IMR-90 (cell line): ENCODE measurements around the gene MYO1F. TPM values are rescaled to one million over a fixed set of nuclear protein-coding genes. Genes with fewer than 3 reads are reported as not detected.

Experiments
- ATAC-seq: fragments of 200-7000 bp; cut with Tn5 transposase; 2 replicates; pipeline ENCODE4 v1.9.1; 2020; ENCODE audit warnings: low read depth, mild to moderate bottlenecking, moderate library complexity
- BruUV-seq: library from RNA; stranded (reverse); fragments of 400-500 nt; replicated peaks from 2 replicates; lab custom pipeline; 2021; lab: Mats Ljungman, UMichigan
- CTCF ChIA-PET: fragments of 300-600 bp; formaldehyde crosslinking; extraction: SDS; loops from one replicate; lab custom pipeline; 2021; ENCODE audit warnings: antibody characterized with exemption; lab: Yijun Ruan, JAX
- POLR2A ChIA-PET: fragments of 300-600 bp; sonication (Branson Sonifier 250); formaldehyde crosslinking; loops from one replicate; lab custom pipeline; 2022; ENCODE audit warnings: antibody characterized with exemption; ENCODE audit not compliant: unreplicated experiment; lab: Charles Lee
- DNase-seq: peaks from one replicate; pipeline ENCODE4 v3.0.0; 2013
- H2AFZ ChIP-seq: replicated peaks from 2 replicates; pipeline ENCODE3; 2013; ENCODE audit warnings: low read length, mild to moderate bottlenecking; ENCODE audit not compliant: poor library complexity
- H2AK5ac ChIP-seq: 2 replicates; pipeline ENCODE4 v1.6.1; 2013; ENCODE audit warnings: low read depth, low read length, inconsistent platforms
- H2AK9ac ChIP-seq: replicated peaks from 2 replicates; pipeline ENCODE3; 2013; ENCODE audit warnings: mild to moderate bottlenecking, low read depth, low read length, moderate library complexity; ENCODE audit not compliant: poor library complexity
- H2BK120ac ChIP-seq: 2 replicates; pipeline ENCODE4 v1.6.1; 2013; ENCODE audit warnings: low read depth, low read length, inconsistent platforms
- H2BK15ac ChIP-seq: 3 replicates; pipeline ENCODE4 v1.6.1; 2013; ENCODE audit warnings: low read depth, low read length, inconsistent platforms
- H2BK20ac ChIP-seq: 2 replicates; pipeline ENCODE4 v1.6.1; 2013; ENCODE audit warnings: low read depth, mild to moderate bottlenecking, inconsistent platforms, low read length, moderate library complexity
- H2BK5ac ChIP-seq: 2 replicates; pipeline ENCODE4 v1.6.1; 2013; ENCODE audit warnings: mild to moderate bottlenecking, low read depth, low read length, inconsistent platforms; ENCODE audit not compliant: poor library complexity, severe bottlenecking
- H3K14ac ChIP-seq: replicated peaks from 2 replicates; pipeline ENCODE4 v1.6.1; 2013; ENCODE audit warnings: low read depth, low read length, inconsistent platforms
- H3K18ac ChIP-seq: 2 replicates; pipeline ENCODE4 v1.6.1; 2013; ENCODE audit warnings: low read depth, low read length, control low read depth
- H3K23ac ChIP-seq: 2 replicates; pipeline ENCODE4 v1.6.1; 2013; ENCODE audit warnings: low read depth, low read length, inconsistent platforms
- H3K27ac ChIP-seq: 2 replicates; pipeline ENCODE4 v1.5.1; 2013; ENCODE audit warnings: mild to moderate bottlenecking, control low read depth, low read length; ENCODE audit not compliant: insufficient read depth
- H3K27me3 ChIP-seq: 2 replicates; pipeline ENCODE4 v1.6.1; 2013; ENCODE audit warnings: low read length; ENCODE audit not compliant: control insufficient read depth, insufficient read depth
- H3K36me3 ChIP-seq: 2 replicates; pipeline ENCODE4 v1.6.1; 2013; ENCODE audit warnings: low read length, mixed read lengths; ENCODE audit not compliant: control insufficient read depth, insufficient read depth
- H3K4ac ChIP-seq: 2 replicates; pipeline ENCODE4 v1.6.1; 2013; ENCODE audit warnings: low read depth, low read length, inconsistent platforms
- H3K4me1 ChIP-seq: 2 replicates; pipeline ENCODE4 v1.6.1; 2013; ENCODE audit warnings: low read length, mixed read lengths; ENCODE audit not compliant: control insufficient read depth, insufficient read depth
- H3K4me2 ChIP-seq: 2 replicates; pipeline ENCODE4 v1.6.1; 2013; ENCODE audit warnings: low read depth, mild to moderate bottlenecking, control low read depth, low read length, moderate library complexity
- H3K4me3 ChIP-seq: 2 replicates; pipeline ENCODE4 v1.5.1; 2013; ENCODE audit warnings: low read depth, mild to moderate bottlenecking, control low read depth, low read length, moderate library complexity; ENCODE audit not compliant: insufficient read depth
- H3K56ac ChIP-seq: 2 replicates; pipeline ENCODE4 v1.6.1; 2013; ENCODE audit warnings: low read length, inconsistent platforms; ENCODE audit not compliant: insufficient read depth; ENCODE audit errors: extremely low read depth
- H3K79me1 ChIP-seq, 2 experiments: 2 replicates each; pipeline ENCODE4 v1.6.1; 2013; ENCODE audit warnings: low read length in 2 of 2, inconsistent platforms in 1 of 2, low read depth in 1 of 2
- H3K9ac ChIP-seq: 2 replicates; pipeline ENCODE4 v1.6.1; 2013; ENCODE audit warnings: low read depth, low read length, control low read depth
- H3K9me1 ChIP-seq: 2 replicates; pipeline ENCODE4 v1.6.1; 2013; ENCODE audit warnings: low read length, inconsistent platforms; ENCODE audit not compliant: insufficient read depth
- H3K9me3 ChIP-seq: 2 replicates; pipeline ENCODE4 v1.6.1; 2013; ENCODE audit warnings: low read length; ENCODE audit not compliant: control insufficient read depth, insufficient read depth
- H4K20me1 ChIP-seq: 2 replicates; pipeline ENCODE4 v1.6.1; 2013; ENCODE audit warnings: low read length, inconsistent platforms; ENCODE audit not compliant: insufficient read depth
- H4K5ac ChIP-seq: 2 replicates; pipeline ENCODE4 v1.6.1; 2013; ENCODE audit warnings: mild to moderate bottlenecking, low read depth, low read length, control low read depth
- H4K8ac ChIP-seq, 2 experiments: 2 replicates each; pipeline ENCODE4 v1.6.1; 2013; ENCODE audit warnings: low read depth in 2 of 2, low read length in 2 of 2, control low read depth in 1 of 2, inconsistent platforms in 1 of 2
- H4K91ac ChIP-seq: 2 replicates; pipeline ENCODE4 v1.6.1; 2013; ENCODE audit warnings: low read depth, low read length, inconsistent platforms; ENCODE audit not compliant: insufficient read depth
- BHLHE40 ChIP-seq: fragments of 150-350 bp; IDR thresholded peaks from 2 replicates; pipeline ENCODE4 v1.6.1; 2016; ENCODE audit warnings: mild to moderate bottlenecking, low read depth, low read length
- CEBPB ChIP-seq: IDR thresholded peaks from 2 replicates; pipeline ENCODE4 v1.6.1; 2012; ENCODE audit warnings: low read depth, low read length, improper control_type of control experiment
- CHD1 ChIP-seq: IDR thresholded peaks from 2 replicates; pipeline ENCODE4 v1.6.1; 2012; ENCODE audit warnings: low read depth, low read length, improper control_type of control experiment
- CTCF ChIP-seq: conservative IDR thresholded peaks from 2 replicates; pipeline ENCODE4 v1.5.1; 2012; ENCODE audit warnings: mild to moderate bottlenecking, low read depth, low read length, improper control_type of control experiment
- FOS ChIP-seq: fragments of 150-350 bp; IDR thresholded peaks from 2 replicates; pipeline ENCODE4 v1.6.1; 2016; ENCODE audit warnings: low read depth, low read length
- MAFK ChIP-seq: IDR thresholded peaks from 2 replicates; pipeline ENCODE4 v1.6.1; 2012; ENCODE audit warnings: low read depth, low read length, improper control_type of control experiment
- MAZ ChIP-seq: IDR thresholded peaks from 2 replicates; pipeline ENCODE4 v1.6.1; 2012; ENCODE audit warnings: low read depth, mild to moderate bottlenecking, low read length, improper control_type of control experiment, moderate library complexity, borderline replicate concordance
- MXI1 ChIP-seq: IDR thresholded peaks from 2 replicates; pipeline ENCODE4 v1.6.1; 2012; ENCODE audit warnings: low read depth, mild to moderate bottlenecking, low read length, moderate library complexity, borderline replicate concordance
- NFE2L2 ChIP-seq: fragments of 150-350 bp; IDR thresholded peaks from 2 replicates; pipeline ENCODE4 v1.6.1; 2016; ENCODE audit warnings: low read depth, mild to moderate bottlenecking, low read length
- POLR2A ChIP-seq: IDR thresholded peaks from 2 replicates; pipeline ENCODE4 v1.6.1; 2012; ENCODE audit warnings: mild to moderate bottlenecking, low read depth, low read length
- RAD21 ChIP-seq: IDR thresholded peaks from 2 replicates; pipeline ENCODE4 v1.6.1; 2012; ENCODE audit warnings: low read length, improper control_type of control experiment
- RCOR1 ChIP-seq: IDR thresholded peaks from 2 replicates; pipeline ENCODE4 v1.6.1; 2012; ENCODE audit warnings: mild to moderate bottlenecking, low read length, improper control_type of control experiment; ENCODE audit not compliant: insufficient replicate concordance
- RFX5 ChIP-seq: IDR thresholded peaks from 2 replicates; pipeline ENCODE4 v1.8.0; 2012; ENCODE audit warnings: low read depth, mild to moderate bottlenecking, low read length, moderate library complexity
- SMC3 ChIP-seq: fragments of 150-350 bp; IDR thresholded peaks from 2 replicates; pipeline ENCODE4 v1.6.1; 2016; ENCODE audit warnings: low read depth, mild to moderate bottlenecking, antibody characterized with exemption, low read length, moderate library complexity
- USF2 ChIP-seq: fragments of 150-350 bp; IDR thresholded peaks from 2 replicates; pipeline ENCODE4 v1.6.1; 2017; ENCODE audit warnings: mild to moderate bottlenecking, antibody characterized with exemption, low read length, low read depth
- WGBS, 2 experiments: methylation state at CpG; one replicate each; pipeline versions ENCODE4 v1.1.5 to v1.1.7; 2013; ENCODE audit warnings: missing lambda C conversion rate in 2 of 2; ENCODE audit not compliant: insufficient read length in 1 of 2; ENCODE audit errors: extremely low coverage in 2 of 2; 5-methylcytosine and 5-hydroxymethylcytosine counted together
- dilution Hi-C: fragments of 300-500 bp; cut with HindIII; formaldehyde crosslinking; loops from one replicate; pipeline ENCODE4 v1.14.3; 2018; ENCODE audit warnings: low sequenced_read_pairs; ENCODE audit not compliant: unreplicated experiment
- in situ Hi-C: fragments of 300-500 bp; cut with MboI; formaldehyde crosslinking; loops from 3 replicates; pipeline ENCODE4 v1.14.3; 2019; ENCODE audit warnings: low sequenced_read_pairs, inconsistent platforms, mixed read lengths
- intact Hi-C: fragments of 100-400 bp; cut with micrococcal nuclease; formaldehyde crosslinking; loops from 2 replicates; pipeline ENCODE4 v1.10.0; 2022
- polyA plus RNA-seq, 3 experiments: library from polyadenylated mRNA; depleted of rRNA; stranded (reverse); fragments of >200 nt; gene quantifications; 2 replicates each; pipeline ENCODE4 v1.2.3, GENCODE V29; 2012; ENCODE audit warnings: low replicate concordance in 1 of 3
- total RNA-seq: library from RNA; depleted of rRNA; stranded (reverse); fragments of >200 nt; gene quantifications from 2 replicates; pipeline ENCODE4 v1.2.3, GENCODE V29; 2012
- TF ChIP-seq, protein P1 (sequence below): fragments of 150-350 bp; IDR thresholded peaks from 2 replicates; pipeline ENCODE4 v1.6.1; 2016; ENCODE audit warnings: low read depth, mild to moderate bottlenecking, low read length, moderate library complexity, borderline replicate concordance

The MYO1F gene
- total and polyA plus RNA-seq, 2 of the 4 experiments (the other 2 are of a cell fraction): 0.14 to 0.18 TPM

GRCh38 chr19:8615024-8615423 lies 37.8 kb upstream of the MYO1F start:
- peak overlapping the region; percentile 90 for H2AFZ ChIP-seq

More at GRCh38 chr19:8615024-8615423, 37.8 kb upstream of the MYO1F start:
- ATAC-seq (0 out of 2 replicates have a peak, but pooled peaks have one; percentile 21), DNase-seq (peak; percentile 65)
- H2AK9ac ChIP-seq: peak overlapping the region; percentile 55
- H3K9me3 ChIP-seq: no peaks in the 10 kb centered on the region
- no peak overlapping the region; the same call in 2 of the 3 replicates for H2BK15ac ChIP-seq
- peak overlapping the region; percentile 58 for H3K4me2 ChIP-seq
- WGBS, 2 experiments: no CpG with 5 or more reads among the region's 6 CpGs
- H3K27me3 ChIP-seq: no peaks in the 10 kb centered on the region; the same call in 1 of the 2 replicates
- no peak overlapping the region for H2AK5ac ChIP-seq
- H3K4ac ChIP-seq: no peak overlapping the region
- no peak overlapping the region for H3K18ac ChIP-seq
- 0 out of 2 replicates have a peak, but pooled peaks cover 5% of the 10 kb centered on the region for H4K20me1 ChIP-seq
- in situ Hi-C loops: no loop called here
- ChIA-PET CTCF (interaction anchor here (1.3 kb wide), 1 partner anchor 27 kb away, joined by 6 read pairs; no protein-coding TSS in a partner anchor), POLR2A (no interaction called here)
- no peak overlapping the region for H4K5ac ChIP-seq
- H3K36me3 ChIP-seq: no peaks in the 10 kb centered on the region
- H3K9me1 ChIP-seq: no peaks in the 10 kb centered on the region; the same call in 1 of the 2 replicates
- H2BK20ac ChIP-seq: no peak overlapping the region
- H3K27ac ChIP-seq: 0 out of 2 replicates have a peak overlapping the region, but pooled peaks have one; percentile 31
- no peak overlapping the region for H3K14ac ChIP-seq
- H3K23ac ChIP-seq: no peak overlapping the region
- peak overlapping the region; percentile 53 for H2BK5ac ChIP-seq
- H4K91ac ChIP-seq: no peak overlapping the region
- intact Hi-C loops: loop anchor here (1.0 to 5.0 kb wide), 2 partner anchors 27 to 217 kb away; partner anchors contain the start of genes MBD3L1 and ZNF558
- no peak for TF ChIP-seq MXI1
- no peak for TF ChIP-seq CEBPB
- TF ChIP-seq POLR2A: no peak
- no peak for TF ChIP-seq RAD21
- TF ChIP-seq, protein P1, sequence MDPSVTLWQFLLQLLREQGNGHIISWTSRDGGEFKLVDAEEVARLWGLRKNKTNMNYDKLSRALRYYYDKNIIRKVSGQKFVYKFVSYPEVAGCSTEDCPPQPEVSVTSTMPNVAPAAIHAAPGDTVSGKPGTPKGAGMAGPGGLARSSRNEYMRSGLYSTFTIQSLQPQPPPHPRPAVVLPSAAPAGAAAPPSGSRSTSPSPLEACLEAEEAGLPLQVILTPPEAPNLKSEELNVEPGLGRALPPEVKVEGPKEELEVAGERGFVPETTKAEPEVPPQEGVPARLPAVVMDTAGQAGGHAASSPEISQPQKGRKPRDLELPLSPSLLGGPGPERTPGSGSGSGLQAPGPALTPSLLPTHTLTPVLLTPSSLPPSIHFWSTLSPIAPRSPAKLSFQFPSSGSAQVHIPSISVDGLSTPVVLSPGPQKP: no peak
- TF ChIP-seq BHLHE40: no peak
- TF ChIP-seq SMC3: no peak
- no peak for TF ChIP-seq RFX5
- TF ChIP-seq CTCF: no peak
- TF ChIP-seq NFE2L2: no peak
- TF ChIP-seq RCOR1: no peak
- TF ChIP-seq USF2: no peak
- no peak for TF ChIP-seq MAZ
- no peak for TF ChIP-seq MAFK
- TF ChIP-seq CHD1: no peak
- TF ChIP-seq FOS: no peak
- no TSS peak for BruUV-seq
- H3K79me1 ChIP-seq: peaks cover 2 to 3% of the 10 kb centered on the region in 2 experiments
- peak overlapping the region in 1 of 2 experiments; percentile 84; a peak in 1 of 4 replicates for H4K8ac ChIP-seq
- no peak overlapping the region for H2BK120ac ChIP-seq
- peaks cover 2% of the 10 kb centered on the region; the same call in 1 of the 2 replicates for H3K4me1 ChIP-seq
- dilution Hi-C loops: no loop called here
- no peak overlapping the region for H3K56ac ChIP-seq
- no peak overlapping the region for H3K4me3 ChIP-seq
- H3K9ac ChIP-seq: no peak overlapping the region
